NCI-H748 (cell line): ENCODE results near the gene ZC3H4.
"Not testable (repeated sequence)": the region's sequence is repeated elsewhere in the genome, so short reads cannot be mapped to it uniquely, and the experiment has no call there.

Experiments used
- DNase-seq: peaks from one replicate; lab custom pipeline; 2025; ENCODE audit not compliant: unreplicated experiment; lab: John Stamatoyannopoulos, UW

Gene ZC3H4

DNA sequence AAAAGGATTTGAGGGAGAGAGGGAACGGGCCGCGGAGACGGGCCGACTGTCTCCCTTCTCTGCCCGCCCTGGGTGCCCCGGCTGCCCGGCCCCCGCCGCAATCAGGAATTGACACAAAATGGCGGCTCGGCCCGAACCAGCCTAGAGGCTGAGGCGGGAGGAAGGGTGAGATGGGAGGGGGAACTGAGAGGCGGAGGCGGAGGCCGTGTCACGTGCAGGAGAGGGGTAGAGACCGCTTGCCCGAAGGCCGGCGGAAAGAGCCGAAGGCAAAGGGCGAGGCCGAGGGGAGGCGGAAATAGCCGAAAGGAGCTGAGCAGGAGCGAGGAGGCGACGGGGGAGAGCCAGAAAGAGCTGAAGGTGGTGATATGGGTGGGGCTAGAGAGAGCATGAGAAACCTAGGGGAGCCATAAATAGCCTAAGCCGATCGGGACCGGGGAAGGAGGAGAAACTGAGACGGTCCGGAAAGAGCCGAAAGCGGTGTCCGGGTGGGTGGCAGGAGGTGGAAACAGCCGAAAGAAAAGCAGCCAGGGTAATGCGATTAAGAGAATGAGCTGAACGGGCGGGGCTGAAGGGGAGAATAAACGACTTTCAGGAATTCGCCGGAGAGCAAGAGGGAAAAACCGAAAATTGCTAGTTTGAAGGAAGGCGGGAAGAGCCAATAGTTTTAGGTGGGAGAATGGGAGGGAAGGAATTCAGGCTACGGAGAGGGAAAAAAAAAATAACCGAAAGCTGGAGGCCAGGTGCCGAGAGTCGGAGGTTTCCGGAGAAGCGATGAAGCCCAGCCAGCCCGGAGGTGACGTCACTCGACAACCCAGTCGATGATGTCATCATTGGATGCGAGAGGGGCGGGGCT lies at the start of gene ZC3H4:
Gene ZC3H4 (minus strand): TSS at position 780 of the 853 bp plus-strand sequence. CDS start 1,192 bp downstream, outside the sequence.
- DNase-seq: peak; percentile 100

DNA sequence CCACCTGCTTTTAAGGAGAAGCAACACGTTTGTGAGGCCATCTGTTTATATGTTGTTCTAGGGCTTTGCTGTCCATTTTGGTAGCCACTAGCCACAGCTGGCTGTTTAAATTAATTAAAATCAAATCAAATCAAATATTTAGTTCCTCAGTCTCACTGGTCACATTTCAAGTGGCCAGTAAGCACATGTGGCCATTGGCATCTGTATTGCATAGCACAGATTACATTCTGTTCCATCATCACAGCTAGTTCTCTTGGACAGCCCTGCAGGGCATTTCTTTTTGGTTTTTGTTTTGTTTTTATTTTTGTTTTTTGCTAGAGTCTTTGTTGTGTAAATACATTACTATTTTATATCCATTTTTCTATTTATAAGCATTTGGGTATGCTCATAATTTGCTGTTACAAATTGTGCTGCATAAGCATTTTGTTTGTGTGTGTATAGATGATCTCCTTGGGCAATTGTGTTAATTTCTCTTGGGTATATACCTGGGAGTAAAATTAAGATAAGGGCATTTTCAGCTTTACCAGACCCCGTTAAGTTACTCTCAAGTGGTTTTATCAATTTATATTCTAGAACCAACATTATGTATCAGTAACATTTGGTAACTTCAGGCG lies 48.4 kb upstream of the ZC3H4 start:
- DNase-seq: no peak

DNA sequence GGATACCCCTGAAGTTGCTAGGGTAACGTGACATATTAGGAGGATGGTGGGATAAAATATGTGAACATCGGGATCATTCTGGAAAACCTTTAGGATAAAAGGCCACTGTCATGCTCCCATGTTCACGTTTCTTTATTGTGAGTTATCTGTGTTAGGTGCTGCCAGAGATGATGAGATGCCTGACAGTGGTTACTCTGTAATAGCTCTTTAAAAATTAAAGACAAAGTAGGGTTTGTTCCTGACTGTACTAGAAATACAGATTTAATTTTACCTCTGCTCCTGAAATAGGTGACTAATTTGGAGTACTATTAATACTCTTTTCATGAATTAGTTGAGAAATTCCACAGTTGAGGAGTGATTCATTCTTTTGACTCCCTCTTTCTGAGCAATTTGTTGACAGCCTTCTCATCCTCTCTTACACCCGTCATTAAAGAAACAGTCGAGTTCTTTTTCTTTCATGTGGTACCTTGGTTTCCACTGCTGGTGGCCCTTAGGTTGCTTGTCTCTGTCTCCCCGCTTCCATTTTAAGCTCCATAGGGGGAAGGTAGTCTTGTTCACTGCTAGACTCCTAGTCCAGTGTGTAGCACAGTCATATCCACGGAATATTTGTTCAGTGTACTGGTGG lies 45.4 kb upstream of the ZC3H4 start:
- no peak for DNase-seq

DNA sequence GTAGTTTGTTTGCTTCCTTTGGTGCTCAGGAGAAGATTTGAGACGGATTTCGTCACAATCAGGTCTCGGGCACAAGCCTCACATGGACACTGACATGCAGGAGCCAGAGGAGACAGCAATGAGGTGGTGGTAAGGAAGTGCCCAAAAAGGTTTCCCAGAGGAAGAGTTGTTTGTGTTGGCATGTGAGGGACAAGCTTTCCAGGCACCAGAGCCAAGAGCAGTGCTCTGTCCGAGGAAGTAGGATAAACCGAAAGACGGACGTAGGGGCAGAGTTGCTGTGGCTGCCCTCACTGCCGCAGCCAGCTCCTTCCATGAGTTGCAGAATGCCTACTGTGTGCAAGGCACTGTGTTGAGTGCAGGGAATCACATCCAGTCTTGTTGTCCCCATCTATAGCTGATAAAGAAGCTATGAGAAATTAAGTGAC lies 44.8 kb upstream of the ZC3H4 start:
- DNase-seq: no peak

DNA sequence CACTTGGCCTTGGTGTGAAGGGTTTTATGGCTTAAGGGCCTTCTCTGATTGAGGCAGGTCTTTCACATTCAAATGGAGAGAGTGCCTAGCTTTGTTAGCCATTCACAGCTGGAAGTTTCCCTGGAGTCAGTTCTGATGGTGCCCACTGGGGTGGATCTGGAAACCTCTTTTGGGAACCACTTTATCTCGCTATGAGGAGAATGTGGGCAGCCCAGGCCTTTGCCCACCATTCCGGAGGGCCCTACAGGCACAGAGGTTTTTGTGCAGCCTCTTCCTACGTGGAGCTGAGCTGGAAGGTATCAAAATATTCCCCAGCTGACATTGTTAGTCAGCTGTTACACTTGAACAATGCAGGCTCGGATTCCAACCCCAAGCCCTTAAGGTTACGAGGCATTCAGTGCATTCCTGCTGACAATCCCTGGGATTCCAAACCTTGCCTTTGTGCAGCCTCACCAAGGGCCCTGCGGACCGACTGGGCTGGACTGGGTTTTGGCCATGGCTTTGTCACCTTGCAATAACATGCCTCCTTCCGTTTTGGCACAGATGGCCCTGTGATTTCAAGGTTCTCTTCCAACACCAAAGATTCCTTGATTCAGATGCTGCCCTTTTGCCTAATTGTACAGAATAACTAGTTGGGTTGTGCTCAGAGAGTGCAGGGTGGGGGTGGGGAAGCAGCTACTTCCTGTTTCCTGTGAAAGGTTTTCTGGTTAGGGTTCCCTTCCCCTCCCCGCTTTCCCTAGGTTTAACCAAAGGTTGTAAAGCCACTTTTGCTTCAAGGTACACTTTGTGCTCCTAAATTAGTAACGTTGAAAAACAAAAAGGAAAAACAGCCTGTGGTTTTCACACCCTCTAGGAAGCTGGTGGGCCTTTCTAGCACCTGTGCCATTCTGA lies 44.1 kb upstream of the ZC3H4 start:
- DNase-seq: no peak

DNA sequence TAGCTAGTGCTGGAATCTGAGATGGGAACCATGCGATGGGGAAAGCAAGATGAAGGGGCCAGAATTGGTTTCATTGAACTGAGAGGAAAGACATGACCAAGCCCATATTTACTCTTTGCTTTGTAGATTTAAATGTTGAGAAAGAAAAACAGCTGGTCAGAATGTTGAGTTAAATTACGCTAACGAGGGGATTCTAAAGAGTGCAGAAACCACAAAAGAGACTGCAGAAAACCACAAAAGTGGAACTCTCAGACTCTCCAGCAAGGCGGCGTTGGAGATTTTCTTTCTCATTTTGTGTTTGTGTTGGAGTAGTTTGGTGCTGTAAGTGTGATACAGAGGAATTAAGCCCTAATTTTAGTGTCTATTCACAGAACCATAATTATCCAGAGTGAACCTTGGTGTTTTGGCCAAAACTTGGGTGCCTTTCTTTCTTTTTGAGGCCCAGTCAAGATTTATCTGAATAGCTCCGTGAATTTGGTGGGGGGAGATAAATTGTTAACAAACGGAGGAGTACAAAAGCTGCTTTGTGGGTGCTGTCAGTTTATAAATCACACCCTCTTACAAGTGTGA lies 43.4 kb upstream of the ZC3H4 start:
- no peak for DNase-seq

DNA sequence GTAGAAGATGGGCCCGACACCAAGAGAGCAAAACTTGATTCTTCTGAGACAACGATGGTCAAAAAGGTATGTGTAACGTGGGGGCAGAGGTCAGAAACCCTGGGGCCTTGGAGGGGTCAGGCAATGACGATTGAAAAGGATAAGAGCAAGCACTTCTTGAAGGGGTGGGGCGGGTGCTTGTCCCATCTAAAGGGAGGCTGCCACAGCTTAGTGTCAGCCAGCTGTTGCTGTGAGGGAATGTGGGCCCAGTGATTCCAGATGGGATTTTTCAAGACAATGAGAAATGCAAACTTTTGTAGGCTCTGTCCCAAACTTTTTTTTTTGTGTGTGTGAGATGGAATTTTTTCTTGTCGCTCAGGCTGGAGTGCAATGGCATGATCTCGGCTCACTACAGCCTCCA lies 41.6 kb upstream of the ZC3H4 start:
- DNase-seq: no peak

DNA sequence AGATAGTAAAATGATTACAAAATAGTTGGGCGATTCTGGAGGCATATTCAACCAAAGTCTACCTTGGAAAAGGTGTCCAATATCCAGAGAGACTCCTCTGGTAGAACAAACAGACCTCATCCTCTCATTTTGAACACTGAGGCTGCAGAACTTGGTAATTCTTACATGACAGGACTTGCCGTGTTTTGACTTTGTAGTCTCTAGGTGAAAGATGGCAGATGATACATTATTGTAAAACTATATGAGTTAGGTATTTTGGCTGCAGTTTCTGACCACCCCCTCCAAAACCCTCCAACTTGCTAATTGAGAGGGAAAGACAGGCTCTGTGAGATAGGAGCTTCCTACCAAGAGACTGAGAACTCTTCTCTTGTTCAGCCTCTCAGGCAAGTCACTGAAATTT lies 39.7 kb upstream of the ZC3H4 start:
- DNase-seq: no peak

DNA sequence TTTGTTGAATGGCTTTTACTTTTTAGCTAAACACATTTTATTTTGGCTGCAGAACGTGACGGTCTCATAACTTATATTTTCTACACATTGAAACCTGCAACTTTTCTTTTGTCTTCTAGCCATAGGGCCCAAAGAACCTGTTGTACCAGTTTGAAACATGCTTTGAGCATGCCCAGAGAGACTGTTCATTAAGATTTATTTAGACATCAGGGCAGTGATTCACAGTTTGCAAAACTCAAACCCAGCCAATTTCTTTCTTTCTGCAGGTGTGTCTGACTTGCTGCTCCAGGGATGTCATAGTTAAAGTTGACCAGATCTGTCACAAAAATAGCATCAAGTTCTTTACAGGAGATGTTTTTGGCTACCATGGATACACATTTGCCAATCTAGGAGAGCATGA lies 39.1 kb upstream of the ZC3H4 start:
- DNase-seq: peak; percentile 70

DNA sequence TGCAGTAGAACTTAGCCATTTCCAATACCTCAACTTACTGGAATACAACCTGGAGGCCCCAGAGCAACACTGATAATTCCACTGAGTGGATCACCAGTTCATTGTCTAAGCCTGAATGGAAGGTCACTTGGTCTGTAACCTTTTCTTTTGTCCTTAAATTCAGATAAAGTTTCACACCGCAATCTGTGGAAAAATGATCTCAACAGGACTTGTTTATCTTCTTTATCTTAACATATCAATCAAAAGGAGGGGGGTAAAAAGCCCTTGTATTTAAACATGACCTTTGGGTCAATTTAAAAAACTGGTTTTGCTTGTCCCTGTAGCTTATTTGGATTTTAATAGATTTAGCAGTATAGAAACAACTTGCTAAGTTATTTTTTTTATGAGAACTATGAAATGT lies 38.6 kb upstream of the ZC3H4 start:
- DNase-seq: peak; percentile 74

DNA sequence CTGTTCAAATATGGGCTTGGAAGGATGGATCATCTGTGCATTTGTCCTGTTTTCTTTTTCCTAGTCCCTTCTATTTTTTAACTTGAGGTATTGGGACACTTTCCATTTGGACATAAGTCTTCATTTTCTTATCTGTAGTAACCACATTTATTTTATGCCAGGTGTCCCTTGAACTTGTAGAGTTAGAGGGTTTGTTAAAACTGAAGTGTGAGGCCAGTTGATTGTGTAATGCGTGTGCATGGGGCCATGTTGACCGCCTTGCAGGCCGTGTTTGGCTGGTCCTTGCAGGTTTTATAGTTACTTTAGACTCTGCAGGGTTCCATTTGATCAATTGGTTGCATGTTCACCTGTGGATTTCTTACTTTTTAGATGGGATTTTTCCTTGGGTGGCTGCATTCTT lies 38.1 kb upstream of the ZC3H4 start:
- DNase-seq: no peak

DNA sequence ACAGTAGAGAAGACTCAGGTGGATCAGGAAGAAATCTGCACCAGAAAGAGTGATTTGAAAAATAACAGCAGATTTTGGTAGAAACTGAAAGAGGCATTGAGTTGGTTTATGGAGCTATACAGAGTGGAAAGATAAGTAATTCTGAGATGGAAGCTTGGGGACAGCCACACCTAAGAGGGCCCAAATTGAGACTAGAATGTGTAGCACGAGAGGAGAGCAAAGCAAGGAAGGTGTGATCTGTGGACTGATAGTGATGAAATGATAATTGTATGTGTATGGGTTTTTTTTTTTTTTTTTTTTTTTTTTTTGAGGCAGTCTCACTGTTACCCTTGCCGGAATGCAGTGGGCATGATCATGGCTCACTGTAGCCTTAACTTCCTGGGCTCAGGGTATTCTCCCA lies 33.3 kb upstream of the ZC3H4 start:
- no peak for DNase-seq

DNA sequence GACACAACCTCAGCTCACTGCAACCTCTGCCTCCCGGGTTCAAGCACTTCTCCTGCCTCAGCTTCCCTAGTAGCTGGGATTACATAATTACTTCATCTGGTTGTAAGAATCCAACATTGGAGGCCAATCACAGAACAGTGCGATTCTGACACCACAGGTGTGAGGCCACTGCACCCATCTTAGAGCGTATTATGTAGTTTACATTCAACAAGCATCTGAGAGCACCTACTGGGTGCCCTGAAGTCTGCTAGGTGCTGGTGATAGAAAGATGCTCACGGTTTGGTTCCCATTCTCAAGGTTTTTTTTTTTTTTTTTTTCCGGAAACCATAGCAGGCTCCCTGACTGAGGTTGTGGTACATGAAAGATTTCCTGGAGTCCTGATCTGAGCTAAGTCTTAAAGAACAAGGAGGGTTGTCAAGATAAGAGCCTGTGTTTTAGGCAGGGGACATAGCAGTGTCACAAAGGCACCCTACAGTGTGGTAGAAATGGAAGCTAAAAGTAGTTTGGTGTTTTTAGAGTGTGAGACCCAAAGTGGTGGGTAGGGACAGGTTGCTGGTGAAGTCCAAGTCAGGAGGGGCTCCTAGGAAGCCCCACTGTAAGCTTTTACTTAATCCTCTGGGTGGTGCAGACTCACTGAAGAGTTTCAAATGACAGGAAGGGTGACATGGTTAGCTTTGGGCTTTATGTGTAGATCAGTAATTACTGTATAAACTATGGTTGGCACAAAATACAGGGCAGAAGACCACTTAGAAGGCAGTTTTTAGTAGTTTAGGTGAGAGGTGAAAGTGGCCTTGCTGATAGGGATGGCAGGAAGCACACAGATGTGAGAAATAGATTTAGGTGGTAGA lies 32.3 kb upstream of the ZC3H4 start:
- no peak for DNase-seq

DNA sequence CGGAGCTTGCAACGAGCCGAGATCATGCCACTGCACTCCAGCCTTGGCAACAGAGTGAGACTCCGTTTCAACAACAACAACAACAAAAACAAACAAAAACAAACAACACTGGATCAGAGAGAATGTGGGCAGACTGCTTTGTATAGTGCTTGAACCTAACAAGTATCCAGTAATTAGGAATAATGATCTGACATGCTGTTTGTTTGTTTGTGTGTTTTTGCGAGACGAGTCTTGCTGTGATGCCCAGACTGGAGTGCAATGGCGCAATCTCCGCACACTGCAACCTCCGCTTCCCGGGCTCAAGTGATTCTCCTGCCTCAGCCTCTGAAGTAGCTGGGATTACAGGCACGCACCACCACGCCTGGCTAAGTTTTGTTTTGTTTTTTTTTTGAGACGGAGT lies 31.1 kb upstream of the ZC3H4 start:
- no peak for DNase-seq

DNA sequence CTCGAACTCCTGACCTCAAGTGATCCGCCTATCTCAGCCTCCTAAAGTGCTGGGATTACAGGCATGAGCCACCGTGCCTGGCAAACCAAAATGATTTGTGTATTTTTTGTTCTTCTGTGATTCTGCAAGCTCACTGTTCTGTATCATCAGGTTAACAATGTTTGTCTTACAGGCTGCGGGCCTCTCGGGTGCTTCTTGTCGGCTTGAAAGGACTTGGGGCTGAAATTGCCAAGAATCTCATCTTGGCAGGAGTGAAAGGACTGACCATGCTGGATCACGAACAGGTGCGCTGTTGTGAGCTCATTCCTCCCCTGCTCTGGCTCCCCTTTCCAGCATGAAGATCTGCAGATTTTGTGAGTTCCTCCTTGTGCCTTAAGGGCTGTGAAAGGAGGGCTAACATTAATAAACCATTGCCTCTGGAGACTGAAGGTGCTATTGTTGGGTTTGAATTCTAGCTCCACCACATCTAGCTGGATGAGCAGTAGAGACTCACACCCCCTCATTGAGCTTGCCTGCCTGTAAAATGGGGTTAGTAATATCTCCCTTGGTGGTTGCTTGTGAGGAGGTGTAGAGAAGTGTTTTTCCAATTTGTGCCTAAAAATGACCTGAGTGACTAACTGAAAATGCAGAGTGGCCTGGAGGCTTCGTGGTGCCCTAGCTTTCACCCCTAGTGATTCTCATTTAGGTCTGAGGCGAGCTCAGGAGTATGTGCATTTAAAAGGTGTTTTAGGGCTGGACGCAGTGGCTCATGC lies 29.9 kb upstream of the ZC3H4 start:
- DNase-seq: no peak

DNA sequence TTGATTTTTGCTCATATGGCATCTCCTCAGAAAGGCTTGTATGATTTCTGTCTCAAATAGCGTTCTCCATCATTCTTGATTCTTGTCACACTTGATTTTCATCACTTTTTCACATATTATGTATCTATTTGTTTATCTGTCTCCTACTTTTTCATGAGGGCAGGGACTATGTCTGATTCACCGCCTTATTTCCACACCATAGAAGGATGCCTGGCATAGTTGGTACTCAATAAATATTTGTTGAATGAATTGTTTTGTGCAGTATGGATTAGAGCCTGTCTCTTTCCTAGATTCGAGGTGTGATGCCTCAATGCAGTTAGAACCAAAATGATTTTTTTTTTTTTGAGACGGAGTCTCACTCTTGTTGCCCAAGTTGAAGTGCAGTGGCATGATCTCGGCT lies 29.2 kb upstream of the ZC3H4 start:
- no peak for DNase-seq

DNA sequence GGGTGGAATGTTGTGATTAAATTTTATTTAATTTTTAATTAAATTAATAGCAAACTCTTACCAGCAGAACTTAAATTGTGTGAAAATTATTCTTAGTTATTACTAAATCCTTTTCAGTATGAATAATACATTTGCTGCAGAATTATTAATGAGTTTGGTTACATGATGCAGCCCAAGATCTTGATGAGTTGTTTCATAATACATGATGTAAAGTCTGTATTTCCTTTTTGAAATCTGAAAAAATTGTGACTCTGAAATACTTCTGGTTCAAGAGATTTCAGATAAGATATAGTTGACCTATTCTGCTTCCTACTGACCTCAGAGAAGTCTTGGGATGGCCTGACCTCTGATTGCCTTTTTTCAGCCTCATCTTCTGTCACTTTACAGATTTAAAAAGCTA lies 28.1 kb upstream of the ZC3H4 start:
- DNase-seq: no peak

DNA sequence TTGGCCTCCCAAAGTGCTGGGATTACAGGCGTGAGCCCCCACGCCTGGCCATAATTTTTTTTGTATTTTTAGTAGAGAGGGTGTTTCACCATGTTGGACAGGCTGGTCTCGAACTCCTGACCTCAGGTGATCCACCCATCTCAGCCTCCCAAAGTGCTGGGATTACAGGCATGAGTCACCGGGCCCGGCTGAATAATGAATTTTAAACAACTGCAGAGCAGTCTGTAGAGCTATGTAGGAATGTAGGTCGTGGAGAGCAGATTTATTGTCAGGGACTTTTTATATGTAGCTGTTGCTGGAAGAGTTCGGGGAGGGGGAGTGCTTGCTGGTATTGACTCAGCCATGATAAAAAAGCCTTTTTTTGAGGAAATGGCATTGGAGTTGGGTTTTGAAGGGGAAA lies 27.7 kb upstream of the ZC3H4 start:
- not testable (repeated sequence) for DNase-seq

DNA sequence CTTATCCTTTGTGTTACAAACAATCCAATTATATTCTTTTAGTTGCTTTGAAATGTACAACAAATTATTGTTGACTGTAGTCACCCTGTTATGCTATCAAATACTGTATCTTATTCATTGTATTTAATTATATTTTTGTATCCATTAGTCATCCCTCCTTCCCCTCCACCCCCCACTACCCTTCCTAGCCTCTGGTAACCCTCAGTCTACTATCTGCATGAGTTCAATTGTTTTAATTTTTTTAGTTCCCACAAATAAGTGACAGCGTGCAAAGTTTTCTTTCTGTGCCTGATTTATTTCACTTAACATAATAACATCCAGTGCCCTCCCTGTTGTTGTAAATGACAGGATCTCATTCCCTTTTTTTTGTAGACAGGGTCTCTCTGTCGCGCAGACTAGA lies 21.6 kb upstream of the ZC3H4 start:
- no peak for DNase-seq
